Measurements from ENCODE around the gene ADAMTS6.

GRCh38 chr5:65334077-65334476, 147.6 kb downstream of the ADAMTS6 start:
- TF ChIP-seq POLR2A (IDR thresholded peaks at IDR 0.05) = no peak
- TF ChIP-seq CTCF (IDR thresholded peaks at IDR 0.05) = no peak
